Stimulated activated CD4-positive, alpha-beta T cell treated with anti-CD3 and anti-CD28 coated beads, Interleukin-15, amount 100 ng/mL, for 24 hours (primary cell): ENCODE measurements around the gene TMEM171.

Source experiments
- DNase-seq: peaks from one replicate; pipeline ENCODE4 v3.0.0-alpha.2; 2020

TMEM171 gene

DNA sequence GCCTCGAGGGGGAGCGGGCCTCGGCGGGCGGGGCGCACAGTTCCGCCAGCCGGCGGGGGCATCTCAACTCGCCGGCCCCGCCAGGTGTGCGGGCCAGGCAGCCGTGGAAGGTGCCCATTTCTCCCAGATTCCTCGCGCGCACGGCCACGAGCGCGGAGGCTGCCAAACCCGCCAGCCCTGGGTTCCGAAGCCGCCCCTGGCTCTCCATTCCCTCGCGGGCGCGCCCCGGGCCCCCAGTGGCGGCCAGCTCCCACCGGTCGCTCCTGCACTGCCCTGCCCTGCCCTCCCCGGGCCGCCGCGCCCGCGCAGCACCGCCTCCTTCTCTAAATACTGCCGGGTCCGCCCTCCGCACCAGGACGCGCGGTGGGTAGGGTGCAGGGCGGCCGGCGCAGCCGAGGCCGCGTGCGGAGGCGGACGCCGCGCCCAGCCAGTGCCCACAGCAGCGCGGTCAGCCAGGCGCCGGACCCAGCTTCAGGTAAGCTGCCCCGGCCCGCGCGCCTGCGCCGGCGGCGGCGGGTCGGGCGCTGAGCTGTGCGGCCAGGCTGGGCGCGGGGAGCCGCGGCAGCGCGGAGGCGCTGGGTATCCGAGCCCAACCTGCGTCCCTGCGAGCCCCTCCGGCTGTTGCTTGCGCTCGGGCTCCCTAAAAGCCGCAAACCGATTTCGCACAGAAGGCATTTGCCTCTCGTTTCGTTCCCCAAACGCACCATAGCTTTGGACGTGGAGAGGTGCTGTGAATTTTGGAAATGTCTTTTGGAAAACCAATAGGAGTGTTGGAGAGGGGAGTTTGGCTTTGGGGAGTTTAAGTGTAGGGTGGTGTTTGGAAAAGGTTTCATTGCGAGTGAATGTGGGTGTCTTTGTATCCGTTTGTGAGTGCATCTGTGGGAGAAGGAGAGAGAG lies at the start of gene TMEM171:
TSS of gene TMEM171 (plus strand) at position 354 of the 897 bp plus-strand sequence. CDS start 2,799 bp downstream, outside the sequence.
- peak; percentile 21 for DNase-seq

DNA sequence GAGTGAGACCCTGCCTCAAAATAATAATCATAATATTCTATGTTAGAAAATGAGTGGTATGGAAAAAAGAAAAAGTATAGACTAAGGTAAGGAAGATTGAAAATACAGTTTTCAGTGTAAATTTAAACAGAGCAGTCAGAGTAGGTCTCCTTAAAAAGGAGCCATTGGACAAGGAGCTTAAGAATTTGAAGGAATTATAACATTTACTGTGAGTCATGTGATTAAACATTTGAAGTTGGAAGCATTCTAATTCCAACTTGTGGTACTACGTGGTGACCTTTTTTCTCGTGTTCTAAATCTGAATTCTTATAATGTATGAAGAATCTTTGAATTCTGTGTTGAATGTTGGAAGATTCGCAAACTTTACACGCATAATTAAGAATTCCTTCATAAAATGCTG lies 39.3 kb upstream of the TMEM171 start:
- no peak for DNase-seq

GRCh38 chr5:73088026-73088425 lies 32.3 kb upstream of the TMEM171 start:
- DNase-seq, result no peak

DNA sequence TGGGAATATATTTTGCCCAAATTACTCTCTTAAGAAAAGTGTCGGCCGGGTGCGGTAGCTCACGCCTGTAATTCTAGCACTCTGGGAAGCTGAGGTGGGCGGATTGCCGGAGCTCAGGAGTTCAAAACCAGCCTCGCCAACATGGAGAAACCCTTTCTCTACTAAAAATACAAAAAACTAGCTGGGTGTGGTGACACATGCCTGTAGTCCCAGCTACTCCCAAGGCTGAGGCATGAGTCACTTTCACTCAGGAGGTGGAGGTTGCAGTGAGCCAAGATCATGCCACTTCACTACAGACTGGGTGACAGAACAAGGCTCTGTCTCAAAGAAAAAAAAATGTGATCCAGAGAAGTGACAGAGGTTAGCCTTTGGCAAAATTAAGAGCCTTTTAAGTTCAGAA lies 26.4 kb upstream of the TMEM171 start:
- DNase-seq, result peak; percentile 30

DNA sequence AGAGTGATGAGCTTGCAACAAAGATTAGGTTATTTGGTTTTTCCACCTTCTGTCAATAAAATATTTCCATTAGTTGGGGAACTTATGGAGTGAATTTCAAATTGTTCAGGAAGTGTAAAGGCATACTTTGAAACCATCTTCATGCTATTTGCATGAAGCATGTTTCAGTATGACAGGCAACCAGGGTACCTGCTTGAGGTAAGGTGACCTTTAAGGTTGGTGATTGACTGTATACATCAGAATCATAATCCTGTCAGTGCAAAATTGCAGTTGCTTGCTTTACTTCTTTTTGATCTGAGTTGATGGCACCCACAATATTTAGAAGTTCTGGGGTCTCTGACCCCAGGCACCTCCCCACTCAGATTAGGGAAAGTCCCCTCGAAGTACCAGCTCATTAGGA lies 26.0 kb upstream of the TMEM171 start:
- DNase-seq, result no peak

DNA sequence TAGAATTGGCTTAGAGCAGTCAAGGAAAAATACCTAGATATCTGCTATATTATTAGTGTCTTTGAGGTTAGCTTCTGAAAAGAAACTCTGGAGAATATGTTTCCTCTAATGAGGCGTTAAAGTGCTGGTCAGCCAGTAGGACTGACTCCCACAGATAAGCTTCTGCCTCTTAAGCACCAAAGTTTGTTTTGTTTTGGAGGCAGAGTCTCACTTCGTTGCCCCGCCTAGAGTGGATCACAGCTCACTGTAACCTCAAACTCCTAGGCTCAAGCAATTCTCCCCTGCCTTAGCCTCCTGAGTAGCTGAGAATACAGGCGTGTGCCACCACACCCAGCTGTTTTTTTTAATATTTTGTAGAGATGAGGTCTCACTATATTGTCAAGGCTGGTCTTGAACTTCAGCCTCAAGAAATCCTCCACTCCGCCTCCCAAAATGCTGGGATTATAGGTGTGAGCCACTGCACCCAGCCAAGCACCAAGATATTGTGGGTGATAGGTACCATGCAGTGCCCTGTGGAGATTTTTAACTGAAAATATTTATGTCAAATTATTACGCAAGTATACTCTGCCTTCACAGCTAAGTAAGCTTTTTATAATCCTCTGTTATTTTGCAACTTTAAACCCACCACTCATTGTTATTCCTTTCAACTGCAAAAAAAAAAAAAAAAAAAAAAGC lies 24.7 kb upstream of the TMEM171 start:
- DNase-seq, result no peak

GRCh38 chr5:73096239-73096575 lies 24.2 kb upstream of the TMEM171 start:
- DNase-seq, result no peak

DNA sequence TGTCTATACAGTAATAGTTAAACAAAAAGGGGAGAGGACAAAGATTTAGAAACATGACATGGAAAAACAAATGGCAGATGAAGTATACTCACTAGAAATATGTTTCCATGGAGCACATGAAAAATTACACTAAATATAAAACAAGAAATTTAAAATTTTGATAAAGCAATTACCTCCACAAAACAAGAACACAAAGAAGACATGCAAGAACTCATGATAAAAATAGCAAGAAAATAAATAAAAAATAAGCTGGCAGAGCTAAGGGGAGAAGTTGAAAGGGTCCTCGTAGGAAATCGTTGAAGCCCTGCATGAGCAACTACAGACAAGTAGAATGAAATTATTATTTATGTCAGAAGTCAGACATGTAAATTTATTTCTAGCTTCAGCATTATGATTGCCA lies 22.6 kb upstream of the TMEM171 start:
- no peak for DNase-seq

- no peak for DNase-seq
Measured at GRCh38 chr5:73100109-73100508, 20.3 kb upstream of the TMEM171 start.

DNA sequence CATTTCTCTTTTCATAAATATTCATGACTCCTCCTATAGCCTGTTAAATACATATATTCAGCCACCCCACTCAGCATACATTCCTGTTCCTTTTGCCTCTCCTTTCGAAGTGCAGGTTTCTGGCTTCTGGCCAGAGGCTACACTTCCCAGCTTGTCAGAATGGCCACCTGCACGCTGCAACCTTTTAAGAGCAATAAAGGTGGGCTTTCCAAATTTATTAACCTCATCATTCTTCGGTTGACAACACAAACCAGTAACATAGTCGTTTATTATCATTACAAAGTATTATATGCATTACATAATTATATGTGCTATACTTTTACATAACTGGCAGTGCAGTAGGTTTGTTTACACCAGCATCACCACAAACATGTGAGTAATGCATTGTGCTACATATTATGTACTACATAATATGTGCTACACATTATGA lies 16.5 kb upstream of the TMEM171 start:
- DNase-seq, result no peak

DNA sequence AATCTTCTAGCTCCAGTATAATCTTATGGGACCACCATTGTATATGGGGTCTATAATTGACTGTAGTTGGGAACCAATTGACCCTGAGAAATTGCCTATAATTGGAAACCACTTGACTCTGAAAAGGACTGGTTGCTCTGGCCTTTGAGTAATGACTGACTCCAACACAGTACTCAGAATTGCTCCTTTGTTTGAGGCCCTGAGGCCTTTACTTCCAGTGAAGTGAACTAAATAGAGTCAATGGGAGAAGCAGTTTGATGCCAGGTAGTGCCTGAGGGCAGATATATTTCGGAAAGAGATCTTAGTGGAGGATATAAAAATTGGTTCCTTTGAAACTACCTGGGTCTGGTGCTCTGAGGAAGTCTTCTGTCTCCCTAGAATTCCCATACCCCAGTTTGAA lies 16.0 kb upstream of the TMEM171 start:
- no peak for DNase-seq

GRCh38 chr5:73106335-73106734 lies 14.0 kb upstream of the TMEM171 start:
- no peak for DNase-seq

- no peak for DNase-seq
Measured at GRCh38 chr5:73110190-73110589, 10.2 kb upstream of the TMEM171 start.

GRCh38 chr5:73111536-73111935 lies 8.8 kb upstream of the TMEM171 start:
- no peak for DNase-seq

DNA sequence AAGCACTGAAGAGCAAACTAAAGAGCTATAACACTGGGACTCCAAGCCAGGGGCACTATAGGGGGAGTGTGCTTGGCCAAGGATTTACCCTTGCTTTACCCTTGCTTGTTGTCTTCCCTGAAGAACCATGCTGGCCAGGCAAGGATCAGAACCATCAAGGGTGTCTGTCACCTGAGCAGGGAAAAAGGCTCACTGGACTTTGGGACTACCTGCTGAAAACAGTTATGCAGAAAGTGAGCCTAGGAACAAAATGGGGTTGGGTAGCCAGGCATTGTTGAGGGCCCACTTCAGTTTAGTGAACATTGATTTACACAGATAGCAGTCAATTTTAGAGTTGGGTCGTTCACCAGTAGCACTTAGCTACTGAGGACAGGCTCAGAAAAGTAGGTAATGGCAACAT lies 8.0 kb upstream of the TMEM171 start:
- DNase-seq, result no peak

GRCh38 chr5:73114044-73114688 lies 6.2 kb upstream of the TMEM171 start:
- no peak for DNase-seq

DNA sequence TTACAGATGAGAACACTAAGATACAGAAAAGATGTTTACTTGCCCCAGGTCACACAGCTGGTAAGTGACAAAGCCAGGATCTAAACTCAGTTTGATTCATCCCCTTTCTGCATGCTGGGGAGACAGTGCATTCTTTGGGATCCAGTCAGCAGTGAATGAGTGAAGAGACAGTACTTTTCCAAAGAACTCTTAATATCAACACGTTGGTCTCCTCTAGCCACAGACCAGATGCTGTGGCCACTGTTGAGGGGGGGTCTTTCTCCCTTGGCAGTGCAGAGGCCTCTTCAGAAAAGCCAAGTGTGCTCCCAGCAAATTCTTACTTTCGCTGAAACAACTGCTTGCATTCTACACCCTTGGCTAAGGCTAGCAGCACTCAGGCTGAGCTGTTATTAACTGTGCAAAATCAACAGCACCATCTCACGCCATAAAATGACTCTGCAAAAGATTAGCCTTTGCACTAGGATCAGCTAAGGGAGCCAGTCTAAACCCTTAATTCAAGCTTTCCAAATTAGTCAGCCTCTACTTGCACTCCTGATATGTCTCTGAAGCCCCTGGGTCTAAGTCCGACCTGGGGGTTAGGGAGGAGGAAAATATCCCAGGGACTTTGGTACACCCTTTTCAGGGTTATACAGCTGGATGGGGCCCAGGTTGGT lies 4.8 kb upstream of the TMEM171 start:
- no peak for DNase-seq

- DNase-seq, result no peak
Measured at GRCh38 chr5:73116506-73116905, 3.9 kb upstream of the TMEM171 start.

- DNase-seq, result no peak
Measured at GRCh38 chr5:73117088-73117740, 3.2 kb upstream of the TMEM171 start.

DNA sequence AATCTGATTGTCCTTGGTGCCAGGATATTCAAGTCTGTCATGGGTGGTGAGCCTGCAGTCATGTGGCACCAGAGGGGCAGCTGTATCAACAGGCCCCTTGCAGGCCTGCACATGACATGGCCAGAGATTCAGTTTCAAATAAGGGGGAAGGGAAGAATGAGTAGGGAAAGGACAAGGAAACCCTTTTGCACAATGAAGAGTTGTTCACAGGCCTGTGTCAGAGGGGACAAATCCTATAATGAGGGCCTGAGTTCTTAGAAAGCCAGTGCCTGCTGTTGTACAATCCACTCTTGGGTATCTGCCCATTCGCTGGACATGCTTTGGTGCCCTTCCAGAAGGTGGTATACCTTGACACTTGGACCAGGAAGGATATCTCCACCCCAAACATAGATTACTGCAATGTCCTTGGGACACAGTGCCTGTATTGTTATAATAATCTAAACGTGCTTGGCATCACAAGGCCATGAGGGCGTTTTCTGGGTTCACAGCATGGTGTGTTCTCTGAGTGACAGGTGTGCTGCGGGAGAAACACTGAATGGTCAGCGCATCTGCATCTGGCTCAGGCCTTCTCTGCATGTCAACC lies 1.9 kb upstream of the TMEM171 start:
- DNase-seq, result no peak

DNA sequence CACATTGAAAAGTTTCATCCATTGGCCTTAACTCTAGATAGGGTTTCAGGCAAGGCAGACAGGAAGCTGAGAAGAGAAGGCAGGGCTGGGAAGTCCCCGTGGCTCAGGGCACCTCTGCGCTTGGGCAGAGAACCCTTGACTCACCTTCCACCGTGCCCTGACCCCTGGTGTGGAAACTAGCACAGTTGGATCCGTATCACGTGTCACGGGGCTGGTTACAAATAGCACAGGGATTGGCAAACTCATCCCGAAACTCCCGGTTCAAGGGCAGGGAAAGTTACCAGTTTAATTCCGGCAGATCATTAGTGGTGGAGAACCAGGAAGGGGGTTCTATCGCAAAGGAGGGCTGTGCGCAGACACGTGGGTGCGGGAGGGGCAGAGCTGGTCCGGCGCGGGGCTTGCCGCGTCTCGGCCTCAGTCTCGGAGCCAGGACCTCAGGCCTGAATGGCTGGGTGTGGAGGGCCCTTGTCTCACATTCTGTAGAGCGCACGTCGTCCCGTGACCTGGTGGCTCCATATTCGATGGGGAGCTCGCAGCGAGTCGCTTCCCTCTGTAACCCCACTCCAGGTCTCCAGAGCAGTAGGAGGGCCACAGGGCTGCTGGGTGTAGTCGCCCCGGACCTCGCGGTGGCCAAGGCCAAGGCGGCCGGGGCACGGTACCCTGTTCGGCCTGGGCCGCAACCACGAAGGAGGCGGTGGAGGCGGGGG lies 771 bp upstream of the TMEM171 start:
- peak; percentile 35 for DNase-seq

DNA sequence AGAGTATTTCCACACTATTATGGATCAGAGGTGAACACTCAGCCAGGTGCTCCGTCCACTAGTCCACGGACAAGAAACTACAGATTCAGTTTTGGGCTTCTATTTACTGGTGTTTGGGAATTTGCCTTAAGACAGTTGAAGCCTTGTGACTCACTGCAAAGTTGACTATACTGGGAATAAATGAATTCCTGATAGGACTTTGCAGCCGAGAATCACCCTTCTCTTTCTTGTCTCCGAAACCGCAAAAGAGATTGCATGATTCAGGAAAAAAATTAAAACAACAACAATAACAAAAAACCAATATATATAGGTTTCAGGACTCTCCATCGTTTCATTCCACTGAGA lies 716 bp downstream of the TMEM171 start:
- DNase-seq, result no peak
